Epithelial cell of prostate (primary cell): Measurements from ENCODE around the gene KCNS3.

Experiments used
- DNase-seq: peaks from one replicate; pipeline ENCODE4 v3.0.0-alpha.2; 2011; ENCODE audit warnings: low read depth, low spot score
- H3K27ac ChIP-seq: fragments of 450-650 bp; 2 replicates; pipeline ENCODE4 v1.5.1; 2017; ENCODE audit warnings: mild to moderate bottlenecking

The KCNS3 gene

GRCh38 chr2:17976871-17977746 is 98.6 kb downstream of the KCNS3 start:
- peak; percentile 16 for DNase-seq
- H3K27ac ChIP-seq = no peak overlapping the region

- H3K27ac ChIP-seq = no peak overlapping the region
- no peak for DNase-seq
These were observed 101.2 kb downstream of the KCNS3 start for GRCh38 chr2:17979707-17980106.

DNA sequence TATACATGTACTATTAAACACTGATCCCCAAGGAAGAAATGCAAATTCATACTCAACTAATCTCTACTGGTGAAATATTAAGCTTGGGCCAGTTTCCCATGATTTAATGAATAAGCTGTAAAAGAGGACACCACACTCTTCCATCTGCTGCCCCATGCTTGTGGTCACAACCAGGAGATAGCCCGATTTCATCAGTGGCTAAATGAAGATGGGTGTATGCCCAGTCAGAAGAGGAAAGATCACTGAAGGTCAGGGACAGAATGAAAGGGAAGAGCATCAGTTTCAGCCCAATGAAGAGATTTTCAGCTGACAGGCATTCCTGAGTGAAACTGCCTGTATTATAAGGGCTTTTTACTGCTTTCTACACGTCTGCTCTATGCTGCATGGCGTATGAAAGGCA is 103.5 kb downstream of the KCNS3 start:
- no peak overlapping the region for H3K27ac ChIP-seq
- DNase-seq = no peak
